GM12873 (cell line): Measurements from ENCODE around the gene PPM1D.

Experiments
- CTCF ChIP-seq: IDR thresholded peaks from 2 replicates; pipeline ENCODE4 v1.5.1; 2012; ENCODE audit warnings: low read depth, mild to moderate bottlenecking, moderate library complexity, low read length, control low read depth; ENCODE audit not compliant: insufficient read depth; ENCODE audit errors: missing control alignments

Gene PPM1D

DNA sequence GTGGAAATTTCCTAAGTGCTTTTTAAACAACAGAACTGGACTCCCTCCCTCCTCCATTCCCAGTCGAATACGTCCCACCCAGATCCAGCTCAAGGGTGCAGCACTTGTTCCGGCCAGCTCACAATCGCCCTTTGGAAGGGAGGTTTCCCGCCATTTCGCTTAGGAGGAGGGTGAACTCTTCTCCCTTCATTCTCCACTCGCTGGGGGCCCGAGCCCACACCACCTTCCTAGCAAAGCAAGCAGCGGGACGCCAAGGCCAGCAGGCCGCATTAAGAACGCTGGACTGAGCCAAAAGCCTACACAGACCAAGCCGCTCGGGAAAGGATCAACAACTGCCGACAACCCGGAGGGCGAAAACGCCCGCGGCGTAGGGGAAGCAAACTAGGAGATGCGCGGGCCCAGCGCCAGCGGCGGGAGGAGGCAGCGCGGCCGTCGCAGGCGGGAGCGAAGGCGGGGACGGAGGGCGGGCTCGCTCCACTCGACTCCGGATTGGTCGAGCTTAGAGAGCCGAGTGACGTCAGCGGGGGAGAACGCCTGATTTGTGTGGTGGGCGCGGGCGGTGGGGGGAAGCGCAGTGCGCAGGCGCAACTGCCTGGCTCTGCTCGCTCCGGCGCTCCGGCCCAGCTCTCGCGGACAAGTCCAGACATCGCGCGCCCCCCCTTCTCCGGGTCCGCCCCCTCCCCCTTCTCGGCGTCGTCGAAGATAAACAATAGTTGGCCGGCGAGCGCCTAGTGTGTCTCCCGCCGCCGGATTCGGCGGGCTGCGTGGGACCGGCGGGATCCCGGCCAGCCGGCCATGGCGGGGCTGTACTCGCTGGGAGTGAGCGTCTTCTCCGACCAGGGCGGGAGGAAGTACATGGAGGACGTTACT lies at the start of gene PPM1D:
Gene PPM1D, plus strand, starts transcription at position 574 of the 870 bp plus-strand sequence. Its CDS starts 222 bp downstream, at position 796.
- no peak for TF ChIP-seq CTCF

DNA sequence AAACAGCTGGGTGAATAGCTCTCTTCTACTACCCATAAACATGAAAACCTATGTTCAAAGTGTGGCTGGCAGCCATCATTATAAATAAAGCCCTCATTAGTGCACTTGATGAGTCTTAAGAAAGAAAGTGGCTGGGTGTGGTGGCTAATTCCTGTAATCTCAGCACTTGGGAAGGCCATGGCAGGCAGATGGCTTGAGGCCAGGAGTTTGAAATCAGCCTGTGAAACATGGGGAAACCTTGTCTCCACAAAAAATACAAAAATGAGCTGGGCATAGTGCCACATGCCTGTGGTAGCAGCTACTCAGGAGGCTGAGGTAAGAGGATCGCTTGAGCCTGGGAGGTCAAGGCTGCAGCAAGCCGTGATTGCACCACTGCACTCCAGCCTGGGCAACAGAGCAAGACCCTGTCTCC lies 45.6 kb upstream of the PPM1D start:
- TF ChIP-seq CTCF, result no peak

GRCh38 chr17:60555786-60556185 lies 44.2 kb upstream of the PPM1D start:
- TF ChIP-seq CTCF, result no peak

GRCh38 chr17:60557805-60558204 lies 42.2 kb upstream of the PPM1D start:
- no peak for TF ChIP-seq CTCF

DNA sequence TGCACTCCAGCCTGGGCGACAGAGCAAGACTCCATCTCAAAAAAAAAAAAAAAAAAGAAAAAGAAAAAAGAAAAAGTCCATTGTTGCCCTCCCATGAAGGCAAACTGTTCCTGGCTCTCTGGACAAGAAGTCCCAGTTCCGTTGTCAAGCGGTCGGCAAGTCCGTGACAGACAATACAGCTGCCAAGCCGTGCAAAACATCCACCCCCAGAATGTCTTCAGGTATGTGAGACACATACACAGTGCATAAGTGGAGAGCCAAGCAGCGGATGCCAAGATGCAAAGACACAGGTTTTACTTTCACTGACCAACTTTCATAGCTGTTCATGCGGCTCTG lies 40.4 kb upstream of the PPM1D start:
- TF ChIP-seq CTCF, result no peak

GRCh38 chr17:60559995-60560859 lies 39.8 kb upstream of the PPM1D start:
- no peak for TF ChIP-seq CTCF

DNA sequence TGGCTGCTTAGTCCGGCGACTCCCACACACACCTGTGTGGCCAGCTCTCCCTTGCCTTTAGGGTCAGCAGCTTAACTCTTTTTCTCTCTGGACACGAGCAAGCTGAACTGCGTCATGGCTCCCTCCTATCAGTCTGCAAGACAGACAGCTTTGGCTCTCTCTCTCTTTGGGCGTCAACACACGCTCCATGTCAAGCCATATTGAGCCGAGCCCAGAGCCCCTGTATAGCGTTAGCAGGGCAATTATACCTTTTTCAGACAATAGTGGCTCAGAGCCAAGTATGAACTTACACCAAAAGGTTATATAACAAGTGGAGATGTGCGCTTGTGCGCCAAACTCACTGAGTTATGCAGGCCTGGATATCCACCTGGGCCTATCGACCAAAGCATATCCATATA lies 39.1 kb upstream of the PPM1D start:
- TF ChIP-seq CTCF, result no peak
